Body of pancreas (tissue), 4 donors: Measurements from ENCODE around the gene TPP1. TPM values are rescaled to one million over a fixed set of nuclear protein-coding genes. Genes with fewer than 3 reads are reported as not detected.
A peak's percentile ranks its signal among the peaks of the same experiment; 100 is the strongest.

Source experiments
- ATAC-seq: fragments of 150-250 bp; one replicate; pipeline ENCODE4 v1.9.1; 2016
- DNase-seq, 4 donors: peaks; one replicate each; pipeline ENCODE4 v3.0.0-alpha.2; 2019
- H3K27ac ChIP-seq, 4 donors: fragments of 200-600 bp; sonication (generic); 1 replicate in 3 of 4; 2 replicates in 1 of 4; pipeline versions ENCODE4 v1.5.1 to v1.6.1; 2016 to 2019; ENCODE audit warnings: mild to moderate bottlenecking in 1 of 4, mixed read lengths in 1 of 4, moderate library complexity in 1 of 4
- H3K27me3 ChIP-seq, 2 donors: fragments of 200-600 bp; sonication (generic); one replicate each; pipeline ENCODE4 v1.6.0; 2016; ENCODE audit warnings: mild to moderate bottlenecking in 1 of 2
- H3K36me3 ChIP-seq, 2 donors: fragments of 200-600 bp; sonication (generic); replicated peaks in 1 of 2; 2 replicates each; pipeline ENCODE4 v1.5.1; 2016; ENCODE audit warnings: low read depth in 2 of 2; ENCODE audit not compliant: insufficient read depth in 1 of 2
- H3K4me1 ChIP-seq: fragments of 200-600 bp; sonication (generic); one replicate; pipeline ENCODE4 v1.6.0; 2016
- H3K4me3 ChIP-seq, 2 donors: fragments of 200-600 bp; sonication (generic); 1 replicate in 1 of 2; 2 replicates in 1 of 2; pipeline ENCODE4 v1.5.1; 2016 to 2019
- H3K9me3 ChIP-seq, 3 donors: fragments of 200-600 bp; sonication (generic); 1 replicate in 2 of 3; 2 replicates in 1 of 3; pipeline ENCODE4 v1.5.1; 2016
- CTCF ChIP-seq, 7 experiments: fragments of 450-650 bp in 4 of 7; fragments of 200-600 bp in 3 of 7; sonication (generic) in 3 of 7; IDR thresholded peaks; one replicate each; pipeline ENCODE4 v1.5.1; 2016 to 2019; ENCODE audit warnings: antibody characterized with exemption in 7 of 7
- POLR2A ChIP-seq, 3 donors: fragments of 450-650 bp; IDR thresholded peaks; one replicate each; pipeline ENCODE4 v1.6.1; 2016; ENCODE audit warnings: antibody characterized with exemption in 3 of 3, mild to moderate bottlenecking in 2 of 3
- WGBS, 2 donors: methylation state at CpG; one replicate each; pipeline ENCODE4 v1.1.5; 2017; 5-methylcytosine and 5-hydroxymethylcytosine counted together
- intact Hi-C: fragments of 100-400 bp; cut with DNase I; formaldehyde crosslinking; loops from one replicate; pipeline ENCODE4 v1.15.1; 2023
- total RNA-seq, 2 donors: library from RNA; depleted of rRNA; stranded (reverse); fragments of >200 nt; gene quantifications; one replicate each; pipeline ENCODE4 v1.1.0, GENCODE V29; 2016

TPP1 gene
- total RNA-seq, 2 donors from 2014 or later = 20.8 TPM

GRCh38 chr11:6623391-6624363 lies 4.5 kb upstream of the TPP1 start:
- H3K4me3 ChIP-seq = no peak overlapping the region
- WGBS, 2 donors = 88 to 89% methylated on average over 19 to 31 of the region's 31 CpGs
- no peaks in the 10 kb centered on the region for H3K36me3 ChIP-seq
- peak in 1 of 4 donors; percentile 7 for DNase-seq
- no peak for ATAC-seq
- intact Hi-C loops = loop anchor here (10.0 kb wide), 1 partner anchor 51 kb away; no protein-coding TSS in a partner anchor
- no peaks in the 10 kb centered on the region for H3K9me3 ChIP-seq
- no peak overlapping the region for H3K27ac ChIP-seq
- no peaks in the 10 kb centered on the region for H3K27me3 ChIP-seq
- TF ChIP-seq CTCF (IDR thresholded peaks at IDR 0.05) = no peak
- no peak for TF ChIP-seq POLR2A (IDR thresholded peaks at IDR 0.05)
- peaks cover 13% of the 10 kb centered on the region for H3K4me1 ChIP-seq

GRCh38 chr11:6622261-6623171 lies 3.3 kb upstream of the TPP1 start:
- no peak for DNase-seq
- Histone ChIP-seq H3K27ac (no peak overlapping the region), H3K9me3 (no peaks in the 10 kb centered on the region), H3K27me3 (no peaks in the 10 kb centered on the region), H3K36me3 (no peaks in the 10 kb centered on the region), H3K4me3 (no peak overlapping the region), H3K4me1 (peaks cover 25% of the 10 kb centered on the region)
- TF ChIP-seq CTCF (IDR thresholded peaks at IDR 0.05) (no peak), POLR2A (IDR thresholded peaks at IDR 0.05) (no peak)
- ATAC-seq = no peak
- intact Hi-C loops = loop anchor here (10.0 kb wide), 1 partner anchor 52 kb away; no protein-coding TSS in a partner anchor
- WGBS, 2 donors = 89 to 90% methylated on average over 15 to 24 of the region's 24 CpGs

GRCh38 chr11:6621711-6622211 lies 2.5 kb upstream of the TPP1 start:
- whole genome bisulfite sequencing, 2 donors = 79 to 81% methylated on average over 7 to 15 of the region's 16 CpGs
- ATAC-seq = no peak
- DNase-seq = no peak
- peaks cover 25% of the 10 kb centered on the region for H3K4me1 ChIP-seq
- H3K27me3 ChIP-seq = no peaks in the 10 kb centered on the region
- TF ChIP-seq CTCF (IDR thresholded peaks at IDR 0.05) = no peak
- TF ChIP-seq POLR2A (IDR thresholded peaks at IDR 0.05) = no peak
- H3K9me3 ChIP-seq = no peaks in the 10 kb centered on the region
- intact Hi-C loops = loop anchor here (10.0 kb wide), 1 partner anchor 53 kb away; no protein-coding TSS in a partner anchor
- H3K36me3 ChIP-seq = no peaks in the 10 kb centered on the region
- H3K4me3 ChIP-seq = no peak overlapping the region
- no peak overlapping the region for H3K27ac ChIP-seq

- Histone ChIP-seq H3K4me3 (no peak overlapping the region), H3K27ac (no peak overlapping the region), H3K36me3 (no peaks in the 10 kb centered on the region), H3K27me3 (no peaks in the 10 kb centered on the region), H3K9me3 (no peaks in the 10 kb centered on the region), H3K4me1 (peaks cover 25% of the 10 kb centered on the region)
- 78 to 96% methylated on average over 1 of the region's 1 CpG for WGBS, 2 donors
- DNase-seq (no peak), ATAC-seq (no peak)
- intact Hi-C loops = loop anchor here (10.0 kb wide), 1 partner anchor 54 kb away; no protein-coding TSS in a partner anchor
- TF ChIP-seq CTCF (IDR thresholded peaks at IDR 0.05) (no peak), POLR2A (IDR thresholded peaks at IDR 0.05) (no peak)
These were observed 1.4 kb upstream of the TPP1 start for GRCh38 chr11:6620636-6621035.
